Esophagus squamous epithelium (tissue), 4 donors: Measurements from ENCODE around the gene GDPD5.

ENCODE experiments used
- POLR2A ChIP-seq, 4 donors: fragments of 450-650 bp; IDR thresholded peaks; one replicate each; pipeline ENCODE4 v1.6.1; 2017; ENCODE audit warnings: antibody characterized with exemption in 4 of 4, mild to moderate bottlenecking in 4 of 4, moderate library complexity in 3 of 4
- TF ChIP-seq, protein P1 (sequence below), 6 experiments: fragments of 450-650 bp in 4 of 6; fragments of 200-600 bp in 2 of 6; sonication (generic) in 2 of 6; IDR thresholded peaks; one replicate each; pipeline ENCODE4 v1.5.1; 2016 to 2019; ENCODE audit warnings: antibody characterized with exemption in 6 of 6, mild to moderate bottlenecking in 4 of 6, moderate library complexity in 4 of 6

DNA sequence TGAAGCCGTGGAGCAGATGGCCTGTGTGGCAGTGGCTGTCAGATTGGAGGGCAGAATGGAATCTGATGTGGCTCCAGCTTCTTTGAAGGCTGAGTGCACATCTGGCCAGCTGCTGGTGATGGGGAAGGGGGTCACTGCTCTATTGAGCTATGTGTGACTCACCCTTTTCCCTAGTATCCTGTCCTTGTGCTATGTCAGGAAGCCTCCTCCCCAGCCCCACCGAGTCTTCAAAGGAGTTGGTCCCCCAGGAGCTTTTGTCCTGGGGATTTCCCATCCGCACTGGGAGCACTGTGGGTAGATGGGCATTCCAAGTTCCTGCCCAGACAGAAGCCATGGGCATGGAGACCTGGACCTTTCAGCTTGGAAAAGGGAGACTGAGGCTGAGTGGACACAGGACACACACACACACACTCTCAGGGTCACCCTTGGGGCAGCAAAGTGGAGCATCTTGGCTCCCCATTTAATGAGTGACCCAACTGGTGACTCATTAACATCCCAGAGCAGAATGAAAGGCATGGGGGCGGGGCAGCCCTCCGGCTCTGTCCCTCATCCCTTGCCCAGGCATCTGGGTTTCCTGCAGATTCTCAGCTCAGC lies 39.6 kb upstream of the GDPD5 start:
- TF ChIP-seq, protein P1, sequence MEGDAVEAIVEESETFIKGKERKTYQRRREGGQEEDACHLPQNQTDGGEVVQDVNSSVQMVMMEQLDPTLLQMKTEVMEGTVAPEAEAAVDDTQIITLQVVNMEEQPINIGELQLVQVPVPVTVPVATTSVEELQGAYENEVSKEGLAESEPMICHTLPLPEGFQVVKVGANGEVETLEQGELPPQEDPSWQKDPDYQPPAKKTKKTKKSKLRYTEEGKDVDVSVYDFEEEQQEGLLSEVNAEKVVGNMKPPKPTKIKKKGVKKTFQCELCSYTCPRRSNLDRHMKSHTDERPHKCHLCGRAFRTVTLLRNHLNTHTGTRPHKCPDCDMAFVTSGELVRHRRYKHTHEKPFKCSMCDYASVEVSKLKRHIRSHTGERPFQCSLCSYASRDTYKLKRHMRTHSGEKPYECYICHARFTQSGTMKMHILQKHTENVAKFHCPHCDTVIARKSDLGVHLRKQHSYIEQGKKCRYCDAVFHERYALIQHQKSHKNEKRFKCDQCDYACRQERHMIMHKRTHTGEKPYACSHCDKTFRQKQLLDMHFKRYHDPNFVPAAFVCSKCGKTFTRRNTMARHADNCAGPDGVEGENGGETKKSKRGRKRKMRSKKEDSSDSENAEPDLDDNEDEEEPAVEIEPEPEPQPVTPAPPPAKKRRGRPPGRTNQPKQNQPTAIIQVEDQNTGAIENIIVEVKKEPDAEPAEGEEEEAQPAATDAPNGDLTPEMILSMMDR (IDR thresholded peaks at IDR 0.05), result no peak
- no peak for TF ChIP-seq POLR2A (IDR thresholded peaks at IDR 0.05)
